ENCODE results near the gene ATF3.
A peak's percentile ranks its signal among the peaks of the same experiment; 100 is the strongest.
"Not testable (repeated sequence)": the region's sequence is repeated elsewhere in the genome, so short reads cannot be mapped to it uniquely, and the experiment has no call there.

Gene ATF3

GRCh38 chr1:212629450-212630157 lies 21.0 kb downstream of the ATF3 start:
- Histone ChIP-seq H3K27me3 (ENCODE audit: control insufficient read depth in 1 of 2, insufficient read depth in 2 of 2, low read length in 2 of 2) (no peaks in the 10 kb centered on the region), H3K9ac (ENCODE audit: low read length in 2 of 2) (no peak overlapping the region), H3K4me1 (ENCODE audit: control insufficient read depth, insufficient read depth, low read length) (no peaks in the 10 kb centered on the region), H3K9me3 (ENCODE audit: control insufficient read depth in 2 of 2, low read length in 2 of 2) (peaks cover 0 to 4% of the 10 kb centered on the region in 2 donors), H3K4me3 (ENCODE audit: low read length in 2 of 2) (no peak overlapping the region), H3K36me3 (ENCODE audit: control insufficient read depth in 2 of 2, insufficient read depth in 2 of 2, low read length in 2 of 2) (no peaks in the 10 kb centered on the region), H3K27ac (ENCODE audit: low read length) (no peak overlapping the region)

DNA sequence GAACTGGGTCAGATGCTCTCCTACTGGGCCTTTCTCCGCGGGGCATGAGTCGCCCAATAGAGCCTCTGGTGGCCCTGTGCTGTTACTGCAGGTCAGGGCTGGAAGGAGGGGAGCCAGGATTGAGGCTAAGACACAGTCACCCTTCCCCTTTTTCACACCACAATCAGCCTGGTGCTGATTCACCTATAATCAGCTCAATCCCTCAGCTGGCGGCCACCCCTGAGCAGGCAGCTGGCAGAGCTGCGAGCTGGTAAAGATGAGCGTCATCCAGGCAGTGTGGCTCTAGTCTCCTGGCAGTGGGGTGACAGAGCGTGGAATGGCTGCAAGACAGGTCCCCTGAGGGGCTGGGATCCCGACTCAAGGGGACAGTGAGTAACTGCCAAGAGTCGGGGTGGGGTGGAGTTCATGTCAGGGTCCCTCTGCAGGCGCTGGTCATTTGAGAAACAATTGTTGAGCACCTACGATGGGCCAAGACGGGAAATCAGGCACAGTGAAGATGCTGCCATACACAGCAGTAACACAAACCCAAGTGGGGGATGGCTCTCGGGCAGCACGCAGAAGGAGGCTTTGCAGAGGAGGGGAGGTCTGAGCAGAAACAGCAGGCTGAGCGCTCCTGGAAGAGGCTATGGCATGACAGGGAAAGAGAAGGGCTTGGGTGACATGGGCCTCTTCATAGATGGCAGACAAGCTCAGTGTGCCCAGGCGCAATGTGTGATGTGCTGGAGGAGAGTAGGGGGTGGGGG lies 21.8 kb downstream of the ATF3 start:
- Histone ChIP-seq H3K9me3 (ENCODE audit: control insufficient read depth in 2 of 2, low read length in 2 of 2) (peaks cover 0 to 4% of the 10 kb centered on the region in 2 donors), H3K4me3 (ENCODE audit: low read length in 2 of 2) (no peak overlapping the region), H3K27ac (ENCODE audit: low read length) (no peak overlapping the region), H3K9ac (ENCODE audit: low read length in 2 of 2) (no peak overlapping the region), H3K4me1 (ENCODE audit: control insufficient read depth, insufficient read depth, low read length) (no peaks in the 10 kb centered on the region), H3K36me3 (ENCODE audit: control insufficient read depth in 2 of 2, insufficient read depth in 2 of 2, low read length in 2 of 2) (no peaks in the 10 kb centered on the region), H3K27me3 (ENCODE audit: control insufficient read depth in 1 of 2, insufficient read depth in 2 of 2, low read length in 2 of 2) (no peaks in the 10 kb centered on the region)

GRCh38 chr1:212633161-212633560 lies 24.6 kb downstream of the ATF3 start:
- Histone ChIP-seq H3K9me3 (ENCODE audit: control insufficient read depth in 2 of 2, low read length in 2 of 2) (peaks cover 0 to 4% of the 10 kb centered on the region in 2 donors), H3K27me3 (ENCODE audit: control insufficient read depth in 1 of 2, insufficient read depth in 2 of 2, low read length in 2 of 2) (no peaks in the 10 kb centered on the region), H3K4me1 (ENCODE audit: control insufficient read depth, insufficient read depth, low read length) (peaks cover 22% of the 10 kb centered on the region), H3K9ac (ENCODE audit: low read length in 2 of 2) (no peak overlapping the region), H3K27ac (ENCODE audit: low read length) (no peak overlapping the region), H3K36me3 (ENCODE audit: control insufficient read depth in 2 of 2, insufficient read depth in 2 of 2, low read length in 2 of 2) (no peaks in the 10 kb centered on the region), H3K4me3 (ENCODE audit: low read length in 2 of 2) (no peak overlapping the region)

DNA sequence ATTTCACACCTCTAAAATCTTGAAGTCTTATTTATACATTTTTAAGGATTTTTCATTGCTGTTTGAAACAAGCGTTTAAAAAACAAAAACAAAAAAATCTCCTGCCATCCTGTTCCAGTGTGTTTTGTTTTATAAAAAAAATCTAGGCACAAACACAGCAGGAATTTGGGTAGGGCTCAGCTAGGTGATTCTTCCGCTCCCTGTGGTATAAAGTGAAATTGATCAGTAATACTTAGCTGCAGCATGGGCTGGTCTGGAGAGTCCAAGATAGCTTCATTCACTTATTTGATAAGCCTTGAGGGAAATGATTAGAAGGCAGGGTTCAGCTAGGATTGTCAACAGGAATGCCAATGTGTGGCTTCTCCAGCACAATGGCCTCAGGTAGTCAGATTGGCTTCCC lies 25.7 kb downstream of the ATF3 start:
- Histone ChIP-seq H3K4me3 (ENCODE audit: low read length in 2 of 2) (no peak overlapping the region), H3K9ac (ENCODE audit: low read length in 2 of 2) (no peak overlapping the region), H3K4me1 (ENCODE audit: control insufficient read depth, insufficient read depth, low read length) (peaks cover 29% of the 10 kb centered on the region), H3K36me3 (ENCODE audit: control insufficient read depth in 2 of 2, insufficient read depth in 2 of 2, low read length in 2 of 2) (no peaks in the 10 kb centered on the region), H3K9me3 (ENCODE audit: control insufficient read depth in 2 of 2, low read length in 2 of 2) (peaks cover 0 to 4% of the 10 kb centered on the region in 2 donors), H3K27me3 (ENCODE audit: control insufficient read depth in 1 of 2, insufficient read depth in 2 of 2, low read length in 2 of 2) (no peaks in the 10 kb centered on the region), H3K27ac (ENCODE audit: low read length) (no peak overlapping the region)

- no peak overlapping the region for H3K4me3 ChIP-seq (ENCODE audit: low read length in 2 of 2)
- no peaks in the 10 kb centered on the region for H3K36me3 ChIP-seq (ENCODE audit: control insufficient read depth in 2 of 2, insufficient read depth in 2 of 2, low read length in 2 of 2)
- H3K9ac ChIP-seq (ENCODE audit: low read length in 2 of 2): no peak overlapping the region
- H3K4me1 ChIP-seq (ENCODE audit: control insufficient read depth, insufficient read depth, low read length): peaks cover 31% of the 10 kb centered on the region
- H3K27ac ChIP-seq (ENCODE audit: low read length): no peak overlapping the region
- no peaks in the 10 kb centered on the region for H3K27me3 ChIP-seq (ENCODE audit: control insufficient read depth in 1 of 2, insufficient read depth in 2 of 2, low read length in 2 of 2)
- H3K9me3 ChIP-seq (ENCODE audit: control insufficient read depth in 2 of 2, low read length in 2 of 2): peaks cover 0 to 4% of the 10 kb centered on the region in 2 donors
Measured at GRCh38 chr1:212635141-212635631, 26.6 kb downstream of the ATF3 start.

GRCh38 chr1:212637902-212638301 lies 29.3 kb downstream of the ATF3 start:
- peaks cover 4 to 8% of the 10 kb centered on the region in 2 donors for H3K9me3 ChIP-seq (ENCODE audit: control insufficient read depth in 2 of 2, low read length in 2 of 2)
- no peaks in the 10 kb centered on the region for H3K36me3 ChIP-seq (ENCODE audit: control insufficient read depth in 2 of 2, insufficient read depth in 2 of 2, low read length in 2 of 2)
- H3K27ac ChIP-seq (ENCODE audit: low read length): peak overlapping the region; percentile 62
- H3K4me1 ChIP-seq (ENCODE audit: control insufficient read depth, insufficient read depth, low read length): peaks cover 31% of the 10 kb centered on the region
- H3K4me3 ChIP-seq (ENCODE audit: low read length in 2 of 2): peak overlapping the region in 1 of 2 donors; percentile 22
- H3K27me3 ChIP-seq (ENCODE audit: control insufficient read depth in 1 of 2, insufficient read depth in 2 of 2, low read length in 2 of 2): no peaks in the 10 kb centered on the region
- peak overlapping the region in 1 of 2 donors; percentile 8 for H3K9ac ChIP-seq (ENCODE audit: low read length in 2 of 2)

DNA sequence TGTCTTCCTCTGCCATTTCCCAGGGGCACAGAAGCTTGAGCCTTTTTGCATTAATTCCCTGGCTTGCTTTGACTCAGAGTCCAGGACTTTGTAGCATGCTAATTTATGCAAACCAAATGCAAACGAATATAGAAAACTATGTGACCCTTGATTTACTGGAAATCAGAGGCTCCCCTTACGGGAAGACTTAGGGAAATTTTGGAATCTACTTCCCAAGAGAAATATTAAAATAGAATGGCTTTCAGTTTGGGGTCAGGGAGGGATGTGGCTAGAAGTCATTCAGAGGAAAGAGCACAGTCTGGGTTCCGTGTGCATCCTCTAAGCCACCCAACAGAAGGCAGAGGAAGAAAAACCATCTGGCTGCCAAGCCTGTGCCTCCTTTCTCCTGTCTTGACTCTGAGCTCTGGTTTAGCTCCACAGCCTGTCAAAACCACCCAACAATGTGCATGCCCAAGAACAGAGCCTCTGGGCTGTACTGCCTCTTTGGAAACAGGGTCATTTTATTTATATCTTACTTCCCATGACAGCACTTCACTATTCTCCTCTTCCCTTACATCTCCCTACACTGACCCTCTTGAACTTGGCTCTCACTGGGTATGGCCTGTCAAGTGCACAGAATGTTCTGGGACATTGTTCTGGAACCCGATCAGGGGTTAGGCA lies 30.1 kb downstream of the ATF3 start:
- Histone ChIP-seq H3K4me1 (ENCODE audit: control insufficient read depth, insufficient read depth, low read length) (peaks cover 31% of the 10 kb centered on the region), H3K36me3 (ENCODE audit: control insufficient read depth in 2 of 2, insufficient read depth in 2 of 2, low read length in 2 of 2) (no peaks in the 10 kb centered on the region), H3K27me3 (ENCODE audit: control insufficient read depth in 1 of 2, insufficient read depth in 2 of 2, low read length in 2 of 2) (no peaks in the 10 kb centered on the region), H3K4me3 (ENCODE audit: low read length in 2 of 2) (peak overlapping the region in 1 of 2 donors; percentile 22), H3K27ac (ENCODE audit: low read length) (peak overlapping the region; percentile 62), H3K9me3 (ENCODE audit: control insufficient read depth in 2 of 2, low read length in 2 of 2) (peaks cover 4 to 8% of the 10 kb centered on the region in 2 donors), H3K9ac (ENCODE audit: low read length in 2 of 2) (peak overlapping the region in 1 of 2 donors; percentile 8)

GRCh38 chr1:212639524-212639923 lies 31.0 kb downstream of the ATF3 start:
- H3K9me3 ChIP-seq (ENCODE audit: control insufficient read depth in 2 of 2, low read length in 2 of 2); H3K27me3 ChIP-seq (ENCODE audit: control insufficient read depth in 1 of 2, insufficient read depth in 2 of 2, low read length in 2 of 2); H3K36me3 ChIP-seq (ENCODE audit: control insufficient read depth in 2 of 2, insufficient read depth in 2 of 2, low read length in 2 of 2); H3K4me3 ChIP-seq (ENCODE audit: low read length in 2 of 2); H3K9ac ChIP-seq (ENCODE audit: low read length in 2 of 2): not testable (repeated sequence)
- H3K27ac ChIP-seq (ENCODE audit: low read length): peak overlapping the region; percentile 53
- peaks cover 31% of the 10 kb centered on the region for H3K4me1 ChIP-seq (ENCODE audit: control insufficient read depth, insufficient read depth, low read length)

DNA sequence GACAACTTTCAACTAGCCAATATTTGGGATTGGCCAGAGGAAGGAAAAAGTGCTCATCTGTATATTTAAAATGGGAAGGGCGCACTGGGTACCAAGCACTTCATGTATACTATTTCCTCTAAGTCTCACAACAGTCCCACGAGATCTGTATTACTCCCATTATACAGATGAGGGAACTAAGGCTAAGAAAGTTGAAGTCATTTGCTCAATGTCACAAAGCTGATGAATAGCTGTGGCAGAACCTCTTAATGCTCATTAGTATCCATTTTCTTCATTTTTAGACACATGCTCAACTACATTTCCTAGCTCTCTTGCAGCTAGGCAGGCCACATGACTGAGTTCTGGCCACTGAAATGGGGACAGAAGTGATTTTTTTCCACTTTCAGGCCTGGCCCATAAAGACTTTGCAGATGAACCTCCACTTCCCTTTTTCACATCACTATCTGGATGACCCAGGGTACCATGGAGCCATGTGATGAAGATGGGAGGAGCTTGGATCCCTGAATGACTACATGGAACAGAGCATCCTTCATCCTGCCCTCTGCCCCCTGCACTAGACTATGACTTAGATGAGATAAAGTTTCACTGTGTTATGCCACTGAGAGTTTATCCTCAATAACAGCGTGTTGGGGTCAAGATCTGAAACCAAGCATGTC lies 31.8 kb downstream of the ATF3 start:
- H3K27ac ChIP-seq (ENCODE audit: low read length): no peak overlapping the region
- peaks cover 31% of the 10 kb centered on the region for H3K4me1 ChIP-seq (ENCODE audit: control insufficient read depth, insufficient read depth, low read length)
- no peak overlapping the region for H3K9ac ChIP-seq (ENCODE audit: low read length in 2 of 2)
- H3K27me3 ChIP-seq (ENCODE audit: control insufficient read depth in 1 of 2, insufficient read depth in 2 of 2, low read length in 2 of 2): no peaks in the 10 kb centered on the region
- H3K9me3 ChIP-seq (ENCODE audit: control insufficient read depth in 2 of 2, low read length in 2 of 2): peaks cover 4% of the 10 kb centered on the region in 2 donors
- no peak overlapping the region for H3K4me3 ChIP-seq (ENCODE audit: low read length in 2 of 2)
- no peaks in the 10 kb centered on the region for H3K36me3 ChIP-seq (ENCODE audit: control insufficient read depth in 2 of 2, insufficient read depth in 2 of 2, low read length in 2 of 2)

GRCh38 chr1:212641956-212642355 lies 33.4 kb downstream of the ATF3 start:
- Histone ChIP-seq H3K4me1 (ENCODE audit: control insufficient read depth, insufficient read depth, low read length) (peaks cover 20% of the 10 kb centered on the region), H3K27me3 (ENCODE audit: control insufficient read depth in 1 of 2, insufficient read depth in 2 of 2, low read length in 2 of 2) (no peaks in the 10 kb centered on the region), H3K4me3 (ENCODE audit: low read length in 2 of 2) (no peak overlapping the region), H3K36me3 (ENCODE audit: control insufficient read depth in 2 of 2, insufficient read depth in 2 of 2, low read length in 2 of 2) (no peaks in the 10 kb centered on the region), H3K9me3 (ENCODE audit: control insufficient read depth in 2 of 2, low read length in 2 of 2) (peaks cover 4% of the 10 kb centered on the region in 2 donors), H3K9ac (ENCODE audit: low read length in 2 of 2) (no peak overlapping the region), H3K27ac (ENCODE audit: low read length) (no peak overlapping the region)
